SU-DHL-6 (cell line): ENCODE results near the gene FOXO3B.
"Not testable (repeated sequence)": the region's sequence is repeated elsewhere in the genome, so short reads cannot be mapped to it uniquely, and the experiment has no call there.

Experiments used
- CTCF ChIP-seq: fragments of 200-600 bp; sonication (generic); IDR thresholded peaks from one replicate; pipeline ENCODE4 v1.5.1; 2017; ENCODE audit warnings: antibody characterized with exemption, mild to moderate bottlenecking, low read length, moderate library complexity; ENCODE audit not compliant: insufficient read depth, poor library complexity, severe bottlenecking
- EZH2phosphoT487 ChIP-seq: fragments of 200-600 bp; sonication (generic), shearing (Covaris generic); conservative IDR thresholded peaks from 2 replicates; pipeline ENCODE4 v1.6.1; 2018; ENCODE audit warnings: mild to moderate bottlenecking, antibody characterized with exemption, low read length, moderate library complexity, mixed read lengths

GRCh38 chr17:18635773-18636172, 46.3 kb downstream of the FOXO3B start:
- not testable (repeated sequence) for TF ChIP-seq EZH2phosphoT487, CTCF
